Measurements from ENCODE around the gene ERBB4. TPM values are rescaled to one million over a fixed set of nuclear protein-coding genes. Genes with fewer than 3 reads are reported as not detected.

The ERBB4 gene
- total RNA-seq, 6 donors from 2014 or later, result 3.3 to 24.2 (median 11.7) TPM

GRCh38 chr2:212299333-212299732 is 239.3 kb downstream of the ERBB4 start:
- Histone ChIP-seq H3K4me3 (no peak overlapping the region), H3K4me1 (no peaks in the 10 kb centered on the region), H3K27ac (no peak overlapping the region), H3K36me3 (no peaks in the 10 kb centered on the region), H3K27me3 (no peaks in the 10 kb centered on the region), H3K9me3 (no peaks in the 10 kb centered on the region)
- TF ChIP-seq CTCF (IDR thresholded peaks at IDR 0.05) (no peak), EP300 (IDR thresholded peaks at IDR 0.05) (no peak), POLR2A (IDR thresholded peaks at IDR 0.05) (no peak), POLR2AphosphoS5 (IDR thresholded peaks at IDR 0.05) (no peak)
- no peak for DNase-seq
- ATAC-seq (ENCODE audit: low FRiP score in 2 of 2), result no peak
- 57 to 70% methylated on average over 3 of the region's 3 CpGs for WGBS, 2 donors

DNA sequence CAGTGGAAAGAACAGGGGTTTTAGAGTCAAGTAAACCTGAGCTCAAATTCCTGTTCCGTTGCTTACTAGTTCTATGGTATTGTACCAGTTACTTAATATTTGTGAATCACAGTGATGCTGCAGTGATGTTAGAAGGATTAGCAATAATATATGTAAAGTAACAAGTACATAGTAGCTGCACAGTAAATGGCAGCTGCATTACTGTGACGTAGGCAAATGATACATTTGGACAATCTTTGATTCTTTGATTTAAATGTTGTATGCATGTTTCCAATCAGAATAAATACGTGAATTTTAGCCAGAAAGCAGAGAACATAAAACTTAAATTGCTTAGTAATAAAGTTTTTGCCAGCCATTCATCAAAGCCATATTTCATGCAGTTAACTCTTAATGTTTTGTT is 243.0 kb downstream of the ERBB4 start:
- WGBS, 2 donors, result 75 to 78% methylated on average over 3 of the region's 3 CpGs
- Histone ChIP-seq H3K4me1 (no peaks in the 10 kb centered on the region), H3K4me3 (no peak overlapping the region), H3K9me3 (no peaks in the 10 kb centered on the region), H3K27me3 (no peaks in the 10 kb centered on the region), H3K36me3 (no peaks in the 10 kb centered on the region), H3K27ac (no peak overlapping the region)
- ATAC-seq (ENCODE audit: low FRiP score in 2 of 2) (no peak), DNase-seq (no peak)
- TF ChIP-seq CTCF (IDR thresholded peaks at IDR 0.05) (no peak), EP300 (IDR thresholded peaks at IDR 0.05) (no peak), POLR2AphosphoS5 (IDR thresholded peaks at IDR 0.05) (no peak), POLR2A (IDR thresholded peaks at IDR 0.05) (no peak)

- Histone ChIP-seq H3K4me1 (no peaks in the 10 kb centered on the region), H3K36me3 (no peaks in the 10 kb centered on the region), H3K27me3 (no peaks in the 10 kb centered on the region), H3K9me3 (no peaks in the 10 kb centered on the region), H3K4me3 (no peak overlapping the region), H3K27ac (no peak overlapping the region)
- no peak for TF ChIP-seq CTCF (IDR thresholded peaks at IDR 0.05)
- no peak for TF ChIP-seq EP300 (IDR thresholded peaks at IDR 0.05)
- TF ChIP-seq POLR2AphosphoS5 (IDR thresholded peaks at IDR 0.05), result no peak
- no peak for TF ChIP-seq POLR2A (IDR thresholded peaks at IDR 0.05)
- 60 to 62% methylated on average over 2 of the region's 2 CpGs for WGBS, 2 donors
- ATAC-seq (ENCODE audit: low FRiP score in 2 of 2) (no peak), DNase-seq (no peak)
Measured at GRCh38 chr2:212294816-212295215, 243.8 kb downstream of the ERBB4 start.

- TF ChIP-seq CTCF (IDR thresholded peaks at IDR 0.05), result no peak
- TF ChIP-seq POLR2AphosphoS5 (IDR thresholded peaks at IDR 0.05), result no peak
- no peak for TF ChIP-seq EP300 (IDR thresholded peaks at IDR 0.05)
- no peak for TF ChIP-seq POLR2A (IDR thresholded peaks at IDR 0.05)
- no peaks in the 10 kb centered on the region for H3K36me3 ChIP-seq
Measured at GRCh38 chr2:212289301-212289700, 249.3 kb downstream of the ERBB4 start.

GRCh38 chr2:212288308-212288707 is 250.3 kb downstream of the ERBB4 start:
- no peaks in the 10 kb centered on the region for H3K27me3 ChIP-seq
- no peak for TF ChIP-seq POLR2A (IDR thresholded peaks at IDR 0.05)
- TF ChIP-seq CTCF (IDR thresholded peaks at IDR 0.05), result no peak
- no peak for TF ChIP-seq EP300 (IDR thresholded peaks at IDR 0.05)
- TF ChIP-seq POLR2AphosphoS5 (IDR thresholded peaks at IDR 0.05), result no peak
- no peak overlapping the region for H3K4me3 ChIP-seq
- no peaks in the 10 kb centered on the region for H3K9me3 ChIP-seq
- no peak overlapping the region for H3K27ac ChIP-seq
- 94 to 96% methylated on average over 7 to 8 of the region's 8 CpGs for WGBS, 2 donors
- ATAC-seq (ENCODE audit: low FRiP score in 2 of 2), result no peak
- no peaks in the 10 kb centered on the region for H3K36me3 ChIP-seq
- no peaks in the 10 kb centered on the region for H3K4me1 ChIP-seq
- DNase-seq, result no peak

More at GRCh38 chr2:212289301-212289700, 249.3 kb downstream of the ERBB4 start:
- Histone ChIP-seq H3K27me3 (no peaks in the 10 kb centered on the region), H3K9me3 (no peaks in the 10 kb centered on the region), H3K4me1 (no peaks in the 10 kb centered on the region), H3K4me3 (no peak overlapping the region), H3K27ac (no peak overlapping the region)
- no peak for ATAC-seq (ENCODE audit: low FRiP score in 2 of 2)
- DNase-seq, result no peak
